ENCODE results near the gene SNX24. TPM values are rescaled to one million over a fixed set of nuclear protein-coding genes. Genes with fewer than 3 reads are reported as not detected.

SNX24 gene
- polyA plus RNA-seq, 5 donors, result 20.2 to 30.2 (median 24.6) TPM

DNA sequence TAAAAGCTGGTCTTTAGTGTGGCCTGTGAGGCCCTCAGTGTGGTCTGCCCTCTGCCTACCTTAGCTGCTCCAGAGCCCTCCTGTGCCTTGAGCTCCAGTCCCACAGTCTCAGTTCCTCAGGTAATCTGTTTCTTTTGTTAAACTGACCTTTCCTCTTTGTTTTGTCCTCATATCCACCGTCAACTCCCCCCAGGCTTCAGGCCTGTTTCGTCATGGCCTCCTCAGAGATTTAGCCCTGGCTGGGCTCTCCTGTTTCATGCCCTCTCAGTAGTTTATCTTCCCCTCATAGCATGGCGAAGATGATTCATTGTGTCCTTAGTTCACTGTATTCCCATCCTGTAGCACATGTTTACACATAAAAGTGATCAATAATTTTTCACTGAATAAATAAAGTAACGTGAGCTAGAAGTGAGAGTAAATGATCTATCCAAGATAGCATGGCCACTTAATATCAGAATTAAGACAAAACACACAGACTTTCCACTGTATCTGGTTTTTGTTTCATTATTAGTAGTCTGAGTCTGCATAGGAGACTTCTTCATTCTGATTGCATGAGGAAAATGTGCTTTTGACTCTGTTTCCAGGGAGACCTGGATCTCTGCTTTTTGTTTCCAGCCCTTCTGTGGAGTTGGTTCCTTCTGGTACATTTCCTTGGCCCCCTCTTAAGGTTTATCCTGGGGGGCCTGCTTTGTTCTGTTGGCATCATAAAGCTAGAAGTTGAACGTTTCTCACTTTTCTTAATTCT lies 70.5 kb downstream of the SNX24 start:
- no peak for DNase-seq

DNA sequence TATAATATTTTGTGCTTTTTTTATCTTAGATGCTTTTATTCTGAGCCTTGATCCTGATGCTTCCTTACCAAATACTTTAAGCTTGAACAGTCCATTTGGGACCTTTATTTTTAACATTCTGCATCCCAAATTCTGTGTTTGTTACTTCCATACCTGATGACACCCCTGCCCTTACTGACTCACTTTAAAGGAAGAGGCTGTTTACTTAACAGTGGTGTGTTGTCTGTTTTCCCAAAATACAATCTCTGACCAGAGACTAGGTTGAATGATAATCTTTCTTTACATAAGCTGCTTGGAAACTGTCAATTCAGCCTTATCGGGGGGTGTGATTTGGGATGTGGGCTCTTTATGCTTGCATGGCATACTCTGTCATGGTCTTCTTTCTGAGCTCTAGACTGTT lies 71.1 kb downstream of the SNX24 start:
- DNase-seq, result no peak

DNA sequence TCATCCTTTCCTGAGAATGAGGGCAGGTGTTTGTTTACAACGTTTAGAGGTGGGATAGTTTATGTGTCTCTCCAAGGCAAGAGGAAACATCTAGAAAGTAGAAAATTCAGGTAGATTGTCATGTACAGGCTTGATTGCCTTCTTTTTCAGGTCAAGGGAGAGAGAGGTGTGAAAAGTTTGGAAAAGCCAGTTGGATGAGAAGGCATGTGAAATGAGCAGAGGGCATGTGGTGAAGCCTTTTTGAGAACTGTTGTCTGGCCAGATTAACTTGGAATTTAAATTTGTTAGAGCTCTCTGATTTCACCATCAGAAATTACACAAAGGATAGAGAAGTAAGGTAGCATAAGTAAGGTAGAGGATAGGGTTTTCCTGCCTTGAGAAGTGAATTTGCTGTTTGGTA lies 74.6 kb downstream of the SNX24 start:
- no peak for DNase-seq

DNA sequence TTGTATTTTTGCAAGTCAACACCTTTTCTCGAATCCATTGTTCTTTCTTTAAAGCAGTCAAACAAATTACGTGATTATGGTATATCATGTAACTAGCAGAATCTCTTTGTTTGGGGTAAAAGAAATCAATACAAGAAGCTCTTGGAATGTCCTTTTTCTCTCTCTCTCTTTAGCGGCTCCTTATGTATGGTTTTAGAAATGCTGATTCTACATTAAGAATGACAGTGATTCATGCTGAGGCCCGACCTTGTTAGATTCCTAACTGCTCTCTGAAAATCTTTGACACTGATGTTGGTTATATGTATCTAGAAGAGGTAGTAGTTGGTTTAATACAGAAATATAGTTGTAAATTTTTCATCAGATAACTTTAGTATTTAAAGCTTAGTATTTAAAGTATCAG lies 76.4 kb downstream of the SNX24 start:
- no peak for DNase-seq

DNA sequence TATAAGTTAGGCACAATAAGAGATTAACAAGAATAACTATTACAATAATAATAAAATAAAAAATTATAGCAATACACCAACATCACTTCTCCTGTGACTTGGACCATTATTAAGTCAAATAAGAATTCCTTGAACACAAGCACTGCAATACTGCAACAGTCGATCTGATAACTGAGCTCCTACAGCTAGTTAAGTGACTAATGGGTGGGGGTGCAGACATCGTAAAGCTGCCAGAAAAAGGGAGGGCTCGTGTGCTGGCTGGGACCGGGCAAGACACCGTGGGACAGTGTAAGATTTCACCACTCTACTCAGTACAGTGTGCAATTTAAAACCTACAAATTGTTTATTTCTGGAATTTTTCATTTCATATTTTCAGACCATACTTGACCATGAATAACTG lies 78.8 kb downstream of the SNX24 start:
- DNase-seq, result no peak

DNA sequence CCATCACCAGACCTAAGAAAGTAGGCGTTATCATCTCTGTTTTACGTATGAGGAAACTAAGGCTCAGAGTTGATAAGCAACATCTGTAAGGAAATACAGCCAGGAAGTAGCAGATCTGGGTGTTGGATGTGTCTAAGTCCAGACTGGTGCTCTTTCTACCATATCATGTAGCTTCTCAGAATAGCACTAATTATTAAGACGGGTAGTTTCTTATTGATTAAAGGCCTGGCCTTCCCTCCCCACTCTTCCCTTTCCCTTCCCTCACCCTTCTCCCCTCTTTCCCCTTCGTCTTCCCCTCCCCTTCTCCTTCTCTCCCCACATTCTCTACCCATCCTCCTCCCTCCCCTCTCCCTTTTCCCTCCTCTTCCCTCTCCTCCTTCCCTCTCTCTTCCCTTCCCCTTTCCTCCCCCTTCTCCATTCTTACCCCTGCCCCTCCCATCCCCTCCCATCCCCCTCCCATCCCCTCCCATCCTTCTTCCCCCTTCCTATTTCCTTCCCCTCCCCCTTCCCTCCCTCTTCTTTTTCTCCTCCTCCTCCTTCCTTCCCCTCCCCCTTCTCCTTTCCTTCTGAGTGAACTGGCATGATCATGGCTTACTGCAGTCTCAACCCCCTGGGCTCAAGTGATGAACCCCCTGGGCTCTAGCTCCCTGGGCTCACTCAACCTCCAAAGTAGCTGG lies 79.4 kb downstream of the SNX24 start:
- no peak for DNase-seq

DNA sequence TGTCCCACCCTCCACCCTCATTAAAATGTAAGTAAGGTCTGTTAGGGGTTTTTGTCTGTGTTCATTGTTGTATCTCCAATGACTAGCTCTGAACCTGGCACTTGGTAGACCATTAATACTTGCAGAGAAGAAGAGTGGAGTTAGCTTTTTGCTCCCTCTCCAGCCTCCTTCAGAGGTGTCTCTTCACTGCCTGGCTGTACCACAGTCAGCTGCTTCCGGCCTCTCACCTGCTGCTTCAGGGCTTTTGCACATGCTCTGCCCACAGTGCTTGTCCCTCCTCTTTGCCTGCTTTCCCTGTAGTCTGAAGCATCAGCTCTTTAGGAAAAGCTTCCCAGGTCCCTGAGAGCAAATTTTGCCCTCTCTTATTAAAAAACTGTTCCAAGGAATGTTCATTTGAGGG lies 83.6 kb downstream of the SNX24 start:
- no peak for DNase-seq

DNA sequence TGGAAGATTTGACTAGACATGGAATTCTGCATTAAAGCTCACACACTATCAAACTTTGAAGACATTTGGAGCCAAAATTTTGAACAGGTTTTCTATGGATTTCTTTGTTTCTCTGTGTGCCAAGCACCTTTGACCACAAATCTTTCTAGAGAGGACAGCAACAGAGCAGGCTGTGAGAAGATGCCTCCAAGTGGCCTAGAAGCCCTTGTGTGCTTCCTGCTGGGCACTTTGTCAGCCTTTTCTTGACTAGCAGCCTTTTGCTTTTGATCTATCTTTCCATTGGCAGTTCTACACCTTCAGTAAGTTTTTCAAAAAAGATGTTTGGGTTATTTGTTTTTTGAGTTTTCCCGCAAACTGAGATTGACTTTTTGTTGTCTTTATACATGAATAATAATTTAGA lies 84.6 kb downstream of the SNX24 start:
- no peak for DNase-seq

DNA sequence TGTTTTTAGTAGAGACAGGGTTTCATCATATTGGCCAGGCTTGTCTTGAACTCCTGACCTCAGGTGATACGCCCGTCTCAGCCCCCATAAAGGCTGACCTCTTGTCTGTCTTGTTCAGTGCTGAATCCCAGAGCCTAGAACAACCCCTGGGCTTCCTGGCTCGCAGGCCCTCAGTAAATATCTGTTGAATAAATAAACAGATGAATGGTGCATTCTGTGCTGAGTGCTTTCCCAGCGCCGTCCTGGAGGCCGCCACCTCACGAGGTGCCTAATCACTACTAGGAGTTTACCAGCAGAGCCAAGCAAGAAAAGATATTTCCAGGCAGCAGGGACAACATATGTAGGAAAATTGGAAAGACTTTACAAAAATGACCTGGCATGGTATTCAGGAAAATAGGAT lies 88.5 kb downstream of the SNX24 start:
- DNase-seq, result no peak

DNA sequence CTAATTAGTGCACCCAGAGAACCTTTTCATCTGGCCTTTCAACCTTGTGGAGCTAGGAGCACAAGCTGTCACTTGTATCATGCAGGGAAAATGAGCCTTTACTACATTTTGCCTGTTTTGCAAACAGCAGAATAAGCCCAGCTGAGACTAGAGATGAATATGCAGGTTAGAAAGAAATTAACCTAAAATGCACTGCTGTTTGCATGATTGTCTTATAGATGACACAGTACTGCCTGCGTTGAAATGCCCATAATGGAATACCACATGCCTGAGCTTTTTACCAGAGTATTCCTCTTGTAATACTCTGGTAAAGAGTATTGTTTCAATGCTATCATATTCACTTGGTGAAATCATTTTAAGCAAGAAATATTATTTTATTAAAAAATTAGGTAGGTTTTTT lies 90.7 kb downstream of the SNX24 start:
- DNase-seq, result no peak

DNA sequence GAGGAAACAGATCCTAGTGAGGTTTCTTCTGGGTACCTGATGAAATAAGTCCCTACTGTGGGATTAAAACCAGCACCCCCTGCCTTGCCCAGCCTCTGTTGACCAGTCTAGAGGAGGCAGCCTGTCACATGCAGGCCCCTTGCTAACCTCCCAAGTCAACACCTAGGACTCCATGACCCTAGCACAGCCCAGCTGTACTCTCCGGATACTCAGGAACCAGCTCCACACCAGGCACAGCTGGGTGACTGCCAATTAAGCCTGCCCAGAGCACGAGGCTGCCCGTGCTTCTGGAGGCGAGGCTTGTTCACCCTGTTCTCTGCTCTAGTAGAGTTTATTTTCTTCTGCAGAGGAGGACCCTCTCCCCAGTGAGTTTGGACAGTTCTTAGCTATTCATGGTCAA lies 92.5 kb downstream of the SNX24 start:
- no peak for DNase-seq

DNA sequence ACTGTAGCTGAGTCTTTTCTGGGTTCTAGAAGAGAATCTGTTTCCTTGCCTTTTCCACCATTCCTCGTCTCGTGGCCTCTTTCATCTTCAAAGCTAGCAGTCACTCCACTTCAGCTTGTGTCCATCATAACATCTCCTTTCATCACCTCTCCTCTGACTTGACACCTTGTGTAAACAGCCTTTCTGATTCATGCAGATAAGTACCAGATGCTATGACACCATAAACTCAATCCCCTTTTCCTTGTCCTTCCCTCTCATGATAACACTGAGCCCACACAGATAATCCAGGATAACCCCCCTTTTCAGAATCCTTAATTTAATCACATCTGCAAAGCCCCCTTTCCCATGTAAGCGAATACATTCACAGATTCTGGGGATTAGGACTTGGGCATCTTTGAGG lies 95.5 kb downstream of the SNX24 start:
- no peak for DNase-seq

DNA sequence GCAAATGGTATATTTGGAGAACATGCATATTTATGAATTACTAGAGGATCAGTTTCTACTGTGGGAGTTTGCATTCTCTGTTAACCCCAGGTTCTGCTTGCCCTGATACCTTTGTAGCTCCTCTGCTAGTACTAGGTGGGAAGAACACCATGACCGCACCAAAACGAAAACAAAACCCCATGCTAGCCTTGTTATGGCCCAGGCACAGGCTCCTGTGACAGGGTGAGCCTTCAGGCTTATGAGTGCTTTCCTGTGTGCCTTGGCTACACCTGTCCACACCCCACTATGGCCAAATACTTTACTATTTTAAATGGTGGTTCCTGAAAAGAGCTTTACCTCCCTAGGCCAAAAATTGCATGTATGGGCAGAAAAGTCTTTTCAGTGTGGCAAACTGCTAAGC lies 96.3 kb downstream of the SNX24 start:
- no peak for DNase-seq

DNA sequence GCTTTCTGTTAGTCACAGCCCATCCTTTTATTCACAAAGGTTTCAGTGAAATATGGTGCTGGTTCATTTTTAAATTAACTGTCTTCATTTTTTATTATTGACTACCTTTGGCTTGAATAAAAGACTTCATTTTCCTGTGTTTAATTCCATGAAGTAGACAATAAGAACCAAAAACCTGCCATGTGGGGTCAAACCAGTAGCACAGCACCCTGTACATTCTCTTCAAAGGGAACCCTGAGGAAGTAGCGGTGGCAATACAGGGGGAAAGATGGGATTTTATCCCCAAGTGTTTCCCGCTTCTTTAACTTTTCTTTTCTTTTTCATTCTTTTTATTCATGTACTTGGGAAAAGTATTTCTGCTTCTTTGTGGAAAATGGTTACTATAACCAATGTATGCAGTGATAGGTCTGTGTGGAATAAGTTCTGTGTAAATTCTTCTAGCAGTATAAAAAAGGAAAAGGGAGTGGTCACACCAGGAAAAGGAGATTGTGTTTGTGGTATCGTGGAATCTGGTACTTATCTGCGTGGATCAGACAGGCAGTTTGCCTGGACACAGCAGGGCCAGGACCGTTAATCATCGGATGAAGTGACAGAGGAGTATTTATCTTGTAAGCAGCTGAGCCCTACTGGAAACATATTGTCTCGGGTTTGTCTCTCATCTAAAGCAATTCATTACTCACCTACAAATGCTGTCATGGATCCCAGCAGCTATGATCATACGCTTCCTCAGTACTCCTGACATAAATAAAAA lies 96.9 kb downstream of the SNX24 start:
- no peak for DNase-seq

DNA sequence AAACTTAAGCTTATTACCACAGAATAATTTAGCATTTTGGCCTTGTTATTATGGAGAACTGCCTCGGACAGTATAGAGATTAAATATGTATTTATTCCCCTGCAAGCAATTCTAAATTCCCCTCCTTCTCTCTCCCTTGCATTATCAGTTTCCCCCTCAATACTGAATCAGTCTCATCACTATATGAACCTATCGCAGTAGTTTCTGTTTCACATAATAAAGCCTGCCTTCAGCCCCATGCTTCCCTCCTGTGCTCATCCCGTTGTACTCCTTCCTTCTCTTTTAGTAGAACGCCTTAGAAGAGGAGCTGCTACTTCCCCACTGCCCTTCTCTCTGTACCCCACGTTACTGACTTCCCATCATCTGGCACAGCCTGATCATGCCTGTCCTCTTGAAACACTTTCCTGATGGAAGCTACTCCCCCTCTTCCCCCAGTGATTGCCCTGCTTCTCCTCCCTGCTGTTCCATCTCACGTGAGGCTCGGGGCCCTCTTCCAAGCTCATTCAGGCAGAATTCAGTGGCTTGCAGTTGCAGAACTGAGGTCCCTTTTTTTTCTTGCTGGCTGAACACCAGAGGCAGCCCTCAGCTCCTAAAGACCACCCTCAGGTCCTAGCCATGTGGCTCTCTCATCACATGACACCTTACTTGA lies 97.8 kb downstream of the SNX24 start:
- DNase-seq, result no peak

DNA sequence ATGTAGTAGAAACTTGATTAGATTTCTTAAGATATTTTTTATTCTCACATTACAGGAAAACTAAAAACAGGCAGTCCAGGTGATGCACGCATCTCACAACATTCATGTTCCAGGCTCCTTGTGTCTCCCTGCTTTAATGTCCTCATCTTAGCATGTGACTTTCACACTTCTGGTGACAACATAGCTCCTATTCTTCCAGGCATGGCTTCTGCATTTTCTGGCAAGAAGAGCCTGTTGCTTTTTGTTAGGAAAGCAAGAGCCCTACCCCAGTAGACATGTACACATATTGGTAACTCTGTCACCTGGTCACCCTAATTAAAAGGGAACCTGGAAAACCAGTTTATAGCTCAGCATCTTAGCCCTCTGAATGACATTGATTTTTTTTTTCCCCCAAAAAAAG lies 98.6 kb downstream of the SNX24 start:
- no peak for DNase-seq

DNA sequence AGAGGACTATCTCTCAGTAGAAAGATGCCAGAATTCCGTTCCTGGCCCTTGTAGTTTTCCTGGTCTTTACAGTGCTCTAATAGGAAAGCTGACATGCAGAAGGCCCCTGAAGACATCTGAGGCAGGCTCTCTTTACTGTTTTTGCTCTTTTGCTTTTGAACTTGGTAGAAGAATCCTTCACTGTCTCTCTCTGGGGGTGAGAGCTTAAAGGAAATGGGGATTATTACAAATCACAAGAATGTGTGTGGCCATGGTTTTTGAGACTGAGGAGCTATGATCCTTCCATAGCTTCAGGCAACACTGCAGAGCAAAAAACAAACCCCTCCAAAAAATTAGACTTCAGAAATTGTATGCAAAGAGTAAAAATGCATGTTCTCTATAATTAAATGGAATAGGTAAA lies 102.0 kb downstream of the SNX24 start:
- peak in 1 of 2 donors; percentile 8 for DNase-seq

DNA sequence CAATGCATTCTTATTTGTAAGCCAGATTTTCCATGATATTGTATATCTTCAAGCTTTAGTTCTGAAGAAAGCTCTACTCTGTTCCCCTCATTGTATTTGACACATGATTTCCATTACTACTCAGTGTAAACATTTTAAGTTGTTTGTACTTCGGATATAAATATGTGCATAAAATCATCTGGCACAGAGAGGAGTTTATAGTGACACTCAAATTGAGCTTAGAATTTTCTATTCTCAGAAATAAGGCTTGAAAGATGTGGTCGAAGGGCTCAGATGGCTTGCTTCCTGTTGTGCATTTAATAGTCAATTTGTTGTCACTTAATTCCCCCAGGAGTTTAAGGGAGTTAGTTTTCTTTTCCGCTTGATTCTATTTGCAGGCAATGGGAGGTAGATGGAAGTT lies 102.4 kb downstream of the SNX24 start:
- DNase-seq, result peak in 1 of 2 donors; percentile 8

DNA sequence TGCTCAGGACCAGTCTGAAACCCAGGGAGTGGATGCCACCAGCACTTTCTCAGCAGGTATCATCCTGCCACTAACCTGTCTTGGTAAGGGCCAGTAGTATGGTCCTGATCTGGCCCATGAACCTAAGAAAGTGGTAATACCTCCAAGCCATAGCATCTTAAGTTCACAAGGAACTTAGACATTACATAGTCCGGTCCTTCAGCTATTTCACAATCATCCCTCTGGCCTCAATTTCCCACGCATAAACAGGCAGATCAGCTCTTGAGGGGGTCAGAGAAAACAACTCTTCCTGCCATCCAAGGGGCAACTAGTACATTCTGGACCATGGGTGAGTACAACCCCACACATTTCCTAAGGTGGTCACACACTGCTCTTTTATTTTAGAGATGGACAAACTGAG lies 102.9 kb downstream of the SNX24 start:
- DNase-seq, result no peak

DNA sequence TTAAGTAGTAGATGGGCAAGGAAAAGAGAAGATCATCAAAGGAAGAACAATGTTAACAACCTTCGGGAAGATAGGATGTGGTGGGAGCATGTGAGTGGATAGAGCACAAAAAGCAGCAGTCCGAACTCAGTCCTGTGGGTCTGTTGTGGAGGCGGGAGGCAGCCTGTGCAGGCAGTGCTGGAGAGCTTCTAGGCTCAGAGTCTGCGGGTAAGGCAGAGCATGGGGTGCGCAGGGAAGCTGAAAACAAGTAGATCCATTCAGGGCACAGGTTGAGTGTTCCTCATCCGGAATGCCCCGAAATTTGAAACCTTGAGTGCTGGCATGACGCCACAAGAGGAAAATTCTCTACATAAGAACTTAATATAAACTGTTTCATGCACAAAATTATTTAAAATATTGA lies 106.2 kb downstream of the SNX24 start:
- DNase-seq, result no peak

DNA sequence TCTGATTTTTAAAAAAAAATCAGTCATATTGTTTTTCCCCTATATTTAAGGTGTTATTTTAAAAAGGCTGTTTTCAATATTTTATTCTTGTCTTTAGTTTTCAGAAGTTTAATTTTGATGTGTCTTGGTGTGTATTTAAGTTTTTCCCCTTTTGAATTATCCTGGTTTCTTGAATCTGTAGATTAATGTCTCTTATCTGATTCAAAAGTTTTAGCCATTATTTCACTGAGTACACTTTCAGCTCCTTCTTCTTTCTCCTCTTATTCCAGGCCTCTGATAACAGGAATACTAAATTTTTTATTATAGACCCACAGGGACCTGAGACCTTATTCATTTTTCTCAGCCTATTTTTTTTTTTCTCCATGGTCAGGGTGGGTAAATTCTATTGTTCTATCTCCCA lies 109.3 kb downstream of the SNX24 start:
- no peak for DNase-seq

DNA sequence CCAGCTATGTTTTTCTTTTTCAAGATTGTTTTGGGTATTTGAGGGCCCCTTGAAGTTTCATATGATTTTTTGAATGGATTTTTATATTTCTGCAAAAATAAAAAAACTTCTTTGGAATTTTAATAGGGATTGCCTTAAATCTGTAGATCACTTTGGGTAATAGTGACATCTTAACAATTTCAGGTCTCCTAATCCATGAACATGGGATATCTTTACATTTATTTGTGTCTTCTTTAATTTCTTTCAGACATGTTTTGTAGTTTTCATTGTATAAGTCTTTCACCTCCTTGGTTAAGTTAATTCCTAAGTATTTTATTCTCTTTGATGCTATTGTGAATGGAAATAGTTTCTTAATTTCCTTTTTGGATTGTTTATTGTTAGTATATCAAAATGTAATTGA lies 112.0 kb downstream of the SNX24 start:
- DNase-seq, result no peak

All from right lung (tissue), 5 donors.